Osteocyte (in vitro differentiated cells): ENCODE measurements around the gene VWA3B. TPM values are rescaled to one million over a fixed set of nuclear protein-coding genes. Genes with fewer than 3 reads are reported as not detected.
A peak's percentile ranks its signal among the peaks of the same experiment; 100 is the strongest.

ENCODE experiments used
- DNase-seq: peaks from one replicate; pipeline ENCODE4 v3.0.0; 2021; ENCODE audit warnings: mixed read lengths; ENCODE audit not compliant: unreplicated experiment; ENCODE audit errors: extremely low spot score
- H3K27ac Mint-ChIP-seq: one replicate; pipeline ENCODE4 v1.8.0; 2021; ENCODE audit warnings: mild to moderate bottlenecking, mixed read lengths; ENCODE audit not compliant: unreplicated experiment
- H3K27me3 Mint-ChIP-seq: one replicate; pipeline ENCODE4 v1.8.0; 2021; ENCODE audit warnings: mixed read lengths; ENCODE audit not compliant: unreplicated experiment
- H3K36me3 Mint-ChIP-seq: one replicate; pipeline ENCODE4 v1.8.0; 2021; ENCODE audit warnings: mixed read lengths; ENCODE audit not compliant: unreplicated experiment
- H3K4me1 Mint-ChIP-seq: one replicate; pipeline ENCODE4 v1.8.0; 2021; ENCODE audit warnings: mixed read lengths; ENCODE audit not compliant: unreplicated experiment
- H3K4me3 Mint-ChIP-seq: one replicate; pipeline ENCODE4 v1.8.0; 2021; ENCODE audit warnings: mild to moderate bottlenecking, moderate library complexity, mixed read lengths; ENCODE audit not compliant: unreplicated experiment
- H3K9me3 Mint-ChIP-seq: one replicate; pipeline ENCODE4 v1.8.0; 2021; ENCODE audit warnings: mixed read lengths; ENCODE audit not compliant: unreplicated experiment
- long read RNA-seq: library from polyadenylated mRNA; unstranded; transcript quantifications from one replicate; pipeline ENCODE4 v2.0.0, GENCODE V29; 2021
- total RNA-seq: library from RNA; stranded (reverse); gene quantifications from 2 replicates; pipeline ENCODE4 v1.2.1, GENCODE V29; 2021
- TF ChIP-seq, protein P1 (sequence below): fragments of 200-600 bp; sonication (generic); IDR thresholded peaks from 2 replicates; pipeline ENCODE4 v1.5.0; 2021; ENCODE audit warnings: antibody characterized with exemption, mild to moderate bottlenecking, moderate library complexity

VWA3B gene, protein sequence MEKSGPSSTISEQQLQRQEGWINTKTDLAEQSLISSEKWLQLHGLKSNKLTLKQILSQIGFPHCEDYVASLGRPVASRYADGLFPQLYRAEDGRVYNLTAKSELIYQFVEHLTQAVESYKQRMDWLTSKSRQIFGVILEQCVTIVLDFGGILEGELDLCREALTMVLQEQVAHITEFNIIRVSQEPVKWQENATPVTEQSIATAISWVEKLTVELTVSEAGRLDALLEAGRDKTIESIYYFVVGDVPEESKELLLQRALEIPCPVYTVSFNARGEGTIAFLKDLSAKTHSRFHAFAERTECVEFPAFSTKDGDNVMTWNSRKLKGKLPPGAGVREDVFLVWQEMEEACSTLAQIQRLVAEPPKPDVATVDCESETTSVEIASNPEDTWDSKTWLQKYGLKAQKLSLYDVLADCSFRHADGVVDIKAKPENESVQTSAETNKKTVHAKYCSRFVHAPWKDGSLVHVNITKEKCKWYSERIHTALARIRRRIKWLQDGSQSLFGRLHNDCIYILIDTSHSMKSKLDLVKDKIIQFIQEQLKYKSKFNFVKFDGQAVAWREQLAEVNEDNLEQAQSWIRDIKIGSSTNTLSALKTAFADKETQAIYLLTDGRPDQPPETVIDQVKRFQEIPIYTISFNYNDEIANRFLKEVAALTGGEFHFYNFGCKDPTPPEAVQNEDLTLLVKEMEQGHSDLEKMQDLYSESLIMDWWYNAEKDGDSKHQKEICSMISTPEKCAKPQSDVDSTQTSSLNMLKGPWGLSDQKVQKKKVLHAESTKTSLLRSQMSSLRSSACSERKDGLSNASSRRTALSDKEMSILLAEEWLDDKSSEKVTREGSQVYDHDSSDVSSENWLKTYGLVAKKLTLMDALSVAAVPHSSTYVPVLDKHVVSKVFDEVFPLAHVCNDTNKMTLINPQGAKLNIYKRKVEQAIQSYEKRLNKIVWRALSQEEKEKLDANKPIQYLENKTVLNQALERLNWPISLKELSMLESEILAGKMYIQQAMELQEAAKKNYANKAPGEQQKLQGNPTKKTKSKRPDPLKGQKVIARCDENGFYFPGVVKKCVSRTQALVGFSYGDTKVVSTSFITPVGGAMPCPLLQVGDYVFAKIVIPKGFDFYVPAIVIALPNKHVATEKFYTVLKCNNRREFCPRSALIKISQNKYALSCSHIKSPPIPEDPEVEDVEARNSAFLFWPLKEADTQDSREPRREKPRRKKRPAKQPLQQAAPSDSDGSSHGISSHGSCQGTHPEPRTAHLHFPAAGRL (N-terminal part only)
- total RNA-seq = not detected in 2 replicates
- long read RNA-seq = 0 reads

DNA sequence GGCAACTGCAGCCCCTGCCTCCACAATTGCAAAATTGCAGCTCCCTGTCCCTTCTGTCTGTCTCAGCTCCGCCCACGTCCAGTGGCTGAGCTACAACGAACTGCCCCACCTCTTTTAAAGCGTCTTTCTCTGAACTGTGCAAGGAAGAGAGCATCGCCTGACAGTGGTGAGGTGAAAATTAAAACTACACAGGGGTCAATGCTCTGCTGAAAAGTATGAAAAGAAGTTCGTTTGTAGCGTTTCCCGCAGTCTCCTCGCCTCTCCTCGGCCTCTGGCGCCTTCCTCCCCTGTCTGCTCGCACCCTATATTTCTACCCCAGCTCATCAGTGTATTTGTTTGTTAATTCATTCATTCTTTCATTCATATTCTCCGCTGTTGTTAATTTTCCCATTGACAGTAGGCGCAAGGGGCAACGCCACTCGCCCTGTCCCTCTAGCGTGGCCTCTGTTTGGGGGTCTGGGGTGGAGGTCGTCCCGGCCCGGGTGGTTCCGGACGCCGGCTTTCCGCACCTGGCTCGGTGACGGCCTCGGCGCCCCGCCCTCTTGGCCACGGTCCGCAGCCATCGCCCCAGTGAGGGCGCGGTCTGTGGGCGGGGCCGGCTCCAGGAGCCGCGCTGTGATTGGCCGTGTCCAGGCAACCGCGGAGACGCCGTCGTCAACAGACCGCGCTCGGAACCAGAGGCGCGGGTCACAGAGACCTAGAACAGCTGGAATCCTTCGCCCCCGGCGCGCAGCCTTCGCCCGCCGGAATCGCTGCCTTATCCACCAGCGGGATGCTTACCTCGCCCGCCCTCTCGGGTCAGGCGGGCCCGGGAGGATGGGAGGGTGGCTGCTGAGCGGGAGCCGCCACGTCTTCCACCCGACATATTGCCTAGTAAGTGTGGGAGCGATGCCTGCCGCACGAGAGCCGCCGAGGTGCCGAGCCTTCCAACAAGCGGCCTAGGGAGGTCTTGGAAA, at the start of gene VWA3B:
VWA3B (plus strand) TSS at position 677 of the 956 bp plus-strand sequence. CDS start 5,926 bp downstream, outside the sequence.
- H3K4me1 Mint-ChIP-seq = peaks cover 8% of the 10 kb centered on the region
- H3K27me3 Mint-ChIP-seq = peaks cover 66% of the 10 kb centered on the region
- H3K27ac Mint-ChIP-seq = no peak within 1 kb of the TSS
- H3K36me3 Mint-ChIP-seq = no peaks in the 10 kb centered on the region
- no peak for DNase-seq
- TF ChIP-seq, protein P1, sequence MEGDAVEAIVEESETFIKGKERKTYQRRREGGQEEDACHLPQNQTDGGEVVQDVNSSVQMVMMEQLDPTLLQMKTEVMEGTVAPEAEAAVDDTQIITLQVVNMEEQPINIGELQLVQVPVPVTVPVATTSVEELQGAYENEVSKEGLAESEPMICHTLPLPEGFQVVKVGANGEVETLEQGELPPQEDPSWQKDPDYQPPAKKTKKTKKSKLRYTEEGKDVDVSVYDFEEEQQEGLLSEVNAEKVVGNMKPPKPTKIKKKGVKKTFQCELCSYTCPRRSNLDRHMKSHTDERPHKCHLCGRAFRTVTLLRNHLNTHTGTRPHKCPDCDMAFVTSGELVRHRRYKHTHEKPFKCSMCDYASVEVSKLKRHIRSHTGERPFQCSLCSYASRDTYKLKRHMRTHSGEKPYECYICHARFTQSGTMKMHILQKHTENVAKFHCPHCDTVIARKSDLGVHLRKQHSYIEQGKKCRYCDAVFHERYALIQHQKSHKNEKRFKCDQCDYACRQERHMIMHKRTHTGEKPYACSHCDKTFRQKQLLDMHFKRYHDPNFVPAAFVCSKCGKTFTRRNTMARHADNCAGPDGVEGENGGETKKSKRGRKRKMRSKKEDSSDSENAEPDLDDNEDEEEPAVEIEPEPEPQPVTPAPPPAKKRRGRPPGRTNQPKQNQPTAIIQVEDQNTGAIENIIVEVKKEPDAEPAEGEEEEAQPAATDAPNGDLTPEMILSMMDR = no peak
- H3K9me3 Mint-ChIP-seq = no peaks in the 10 kb centered on the region
- H3K4me3 Mint-ChIP-seq = peak within 1 kb of the TSS; percentile 67

DNA sequence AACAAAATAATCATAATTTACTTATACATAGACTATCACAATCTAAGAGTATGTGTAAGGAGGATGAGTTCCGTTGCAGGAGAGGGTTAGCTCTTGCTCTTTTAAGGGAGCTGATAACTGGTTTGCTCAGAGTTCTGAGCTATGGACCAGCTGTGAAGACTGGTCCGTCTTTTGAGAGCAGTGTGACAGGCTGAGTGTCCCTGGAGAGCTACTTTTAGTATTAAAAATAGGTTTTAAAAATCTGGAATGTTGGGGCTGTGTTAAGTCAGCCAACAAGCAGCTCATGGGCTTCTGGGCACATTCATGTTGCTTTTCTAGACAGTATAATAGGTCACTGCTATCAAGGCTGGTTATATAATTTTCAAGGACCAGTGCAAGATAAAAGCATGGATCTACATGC, 49.8 kb upstream of the VWA3B start:
- Mint-ChIP-seq H3K4me3 (no peak overlapping the region), H3K27me3 (peaks cover 21% of the 10 kb centered on the region), H3K27ac (no peak overlapping the region)

DNA sequence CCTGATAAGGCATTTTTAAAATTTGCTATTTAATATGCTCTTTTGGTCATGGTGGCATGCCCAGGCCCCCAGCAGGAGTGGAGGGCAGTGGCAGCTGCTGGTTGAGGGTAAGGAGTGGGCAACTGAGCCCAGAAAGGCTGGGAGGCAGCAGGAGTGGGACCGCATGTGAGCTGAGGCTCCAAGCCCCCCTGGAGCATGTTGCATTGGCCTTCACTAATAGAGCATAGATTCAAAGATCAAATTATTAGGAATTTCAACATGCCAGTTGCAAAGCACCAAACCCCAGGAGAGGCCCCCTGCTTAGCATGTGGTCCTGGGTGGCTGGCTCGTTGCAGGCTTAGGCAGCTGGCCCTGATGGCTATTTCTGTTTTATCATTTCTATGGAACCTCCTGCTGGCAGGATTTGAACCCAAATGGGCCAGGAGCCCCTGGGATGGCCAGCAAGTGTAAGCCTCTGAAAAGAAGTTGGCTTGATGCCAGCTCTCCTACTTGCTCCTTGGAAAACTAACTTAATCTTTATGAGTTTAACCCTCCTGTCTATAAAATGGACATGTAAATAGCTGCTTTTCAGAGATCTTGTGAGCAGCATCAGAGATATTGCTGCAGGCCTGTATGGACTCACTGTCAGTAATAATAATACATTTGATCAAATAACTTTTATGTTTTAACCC, 49.2 kb upstream of the VWA3B start:
- Mint-ChIP-seq H3K27ac (no peak overlapping the region), H3K36me3 (no peaks in the 10 kb centered on the region), H3K4me1 (no peaks in the 10 kb centered on the region), H3K27me3 (peaks cover 24% of the 10 kb centered on the region), H3K9me3 (no peaks in the 10 kb centered on the region), H3K4me3 (no peak overlapping the region)
- TF ChIP-seq, protein P1 = no peak
- peak; percentile 77 for DNase-seq

More for the DNA sequence above, 49.8 kb upstream of the VWA3B start:
- Mint-ChIP-seq H3K36me3 (no peaks in the 10 kb centered on the region), H3K9me3 (no peaks in the 10 kb centered on the region), H3K4me1 (no peaks in the 10 kb centered on the region)
- TF ChIP-seq, protein P1 = no peak
- DNase-seq = peak; percentile 15

DNA sequence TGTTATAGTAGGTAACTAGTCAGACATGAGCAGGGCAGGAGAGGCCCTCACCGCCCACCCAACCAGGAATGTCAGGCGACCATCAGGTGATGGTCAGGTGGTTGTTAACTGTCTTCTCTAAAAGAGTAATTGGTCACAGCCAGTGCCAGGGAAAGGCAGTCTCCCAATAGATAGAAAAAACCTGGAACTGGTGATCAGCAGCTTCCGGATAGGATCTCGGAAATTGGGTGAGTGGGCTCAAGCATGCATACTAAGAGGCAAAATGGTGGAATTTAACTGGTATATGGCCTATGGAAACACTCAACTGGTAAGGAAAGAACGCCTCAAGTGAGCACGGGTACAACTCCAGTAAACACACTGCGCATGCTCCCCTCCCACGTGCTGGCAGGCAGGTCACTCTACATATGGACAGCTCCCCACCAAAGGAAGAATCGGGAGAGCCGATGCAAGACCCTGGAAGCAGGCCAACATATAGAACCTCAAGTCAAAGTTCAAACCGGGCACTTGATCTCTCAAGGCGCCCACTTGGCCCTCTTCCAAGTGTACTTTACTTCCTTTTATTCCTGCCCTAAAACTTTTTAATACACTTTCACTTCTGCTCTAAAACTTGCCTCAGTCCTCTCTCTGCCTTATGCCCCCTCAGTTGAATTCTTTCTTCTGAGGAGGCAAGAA, 47.7 kb upstream of the VWA3B start:
- no peak overlapping the region for H3K27ac Mint-ChIP-seq
- H3K9me3 Mint-ChIP-seq = peaks cover 5% of the 10 kb centered on the region
- no peak overlapping the region for H3K4me3 Mint-ChIP-seq
- H3K4me1 Mint-ChIP-seq = no peaks in the 10 kb centered on the region
- DNase-seq = peak; percentile 51
- peaks cover 29% of the 10 kb centered on the region for H3K27me3 Mint-ChIP-seq
- TF ChIP-seq, protein P1 = no peak
- no peaks in the 10 kb centered on the region for H3K36me3 Mint-ChIP-seq
